ENCODE data around the gene COA6. TPM values are rescaled to one million over a fixed set of nuclear protein-coding genes. Genes with fewer than 3 reads are reported as not detected.
A peak's percentile ranks its signal among the peaks of the same experiment; 100 is the strongest.
"Not testable (repeated sequence)": the region's sequence is repeated elsewhere in the genome, so short reads cannot be mapped to it uniquely, and the experiment has no call there.

COA6 gene
- total and polyA plus RNA-seq, 2 donors (not counting 3 experiments of a cell fraction or from before 2014, with no cell fraction given) = 22.2 to 42.7 TPM

- ChIA-PET POLR2A (no interaction called here), CTCF (no interaction called here)
- Histone ChIP-seq H3K9me3 (replicated peaks; ENCODE audit: control insufficient read depth, insufficient read depth, low read length) (no peaks in the 10 kb centered on the region), H3K27ac (ENCODE audit: insufficient read depth, low read depth, low read length) (no peak overlapping the region), H3K79me2 (ENCODE audit: control insufficient read depth, insufficient read depth, low read length) (no peaks in the 10 kb centered on the region), H3K36me3 (ENCODE audit: control insufficient read depth in 2 of 2, extremely low read depth in 1 of 2, insufficient read depth in 2 of 2, low read length in 2 of 2) (no peaks in the 10 kb centered on the region), H2AFZ (ENCODE audit: low read depth, low read length) (no peak overlapping the region), H3K9me1 (replicated peaks; ENCODE audit: control insufficient read depth, extremely low read depth, insufficient read depth, low read length) (no peaks in the 10 kb centered on the region), H3K4me1 (ENCODE audit: control insufficient read depth, extremely low read depth, insufficient read depth, low read length) (no peaks in the 10 kb centered on the region), H4K20me1 (replicated peaks; ENCODE audit: control insufficient read depth, extremely low read depth, insufficient read depth, low read length) (no peaks in the 10 kb centered on the region), H3K9ac (replicated peaks; ENCODE audit: extremely low read depth, insufficient read depth, low read length) (no peak overlapping the region), H3K4me3 (replicated peaks in 1 of 3; ENCODE audit: insufficient read depth in 1 of 3, low read depth in 1 of 3, low read length in 3 of 3) (no peak overlapping the region), H3K4me2 (ENCODE audit: insufficient read depth, low read length) (no peak overlapping the region), H3K27me3 (ENCODE audit: control insufficient read depth in 2 of 2, insufficient read depth in 2 of 2, low read length in 2 of 2) (peaks cover 7 to 15% of the 10 kb centered on the region in 2 experiments)
- no peak for TF ChIP-seq POLR2A (IDR thresholded peaks at IDR 0.05; ENCODE audit: low read depth, low read length)
- no peak for TF ChIP-seq CTCF (IDR thresholded peaks at IDR 0.05; ENCODE audit: extremely low read depth in 1 of 2, insufficient read depth in 1 of 2, low read depth in 1 of 2, low read length in 2 of 2)
- no peak for TF ChIP-seq FOS (IDR thresholded peaks at IDR 0.05; ENCODE audit: borderline replicate concordance, insufficient read depth, low read length)
- no peak for TF ChIP-seq GATA2 (IDR thresholded peaks at IDR 0.05; ENCODE audit: insufficient read depth, insufficient read length, low read depth, low read length)
- no peak for TF ChIP-seq JUN (IDR thresholded peaks at IDR 0.05; ENCODE audit: borderline replicate concordance, insufficient read depth, insufficient read length, low read depth)
- TF ChIP-seq MAX (IDR thresholded peaks at IDR 0.05; ENCODE audit: insufficient read depth, insufficient read length) = no peak
- TF ChIP-seq EZH2 (IDR thresholded peaks at IDR 0.05; ENCODE audit: borderline replicate concordance, low read depth, low read length, severe bottlenecking) = no peak
- TF ChIP-seq POLR2AphosphoS5 (IDR thresholded peaks at IDR 0.05; ENCODE audit: insufficient read depth, low read depth, low read length) = no peak
- TF ChIP-seq MYC (IDR thresholded peaks at IDR 0.05; ENCODE audit: low read depth, low read length) = no peak
- intact Hi-C loops (cut with micrococcal nuclease) (no loop called here), dilution Hi-C loops (cut with MboI; ENCODE audit: extremely low pct_ligation_motif_present, low sequenced_read_pairs) (no loop called here)
- FAIRE-seq (no peak), DNase-seq (ENCODE audit: low read depth, low spot score) (no peak)
- BruUV-seq (replicated peaks) = no TSS peak
These were observed 17.3 kb upstream of the COA6 start for GRCh38 chr1:234355782-234356510.

GRCh38 chr1:234356615-234357269, 16.5 kb upstream of the COA6 start:
- H3K9me1 ChIP-seq (replicated peaks; ENCODE audit: control insufficient read depth, extremely low read depth, insufficient read depth, low read length); H3K27ac ChIP-seq (ENCODE audit: insufficient read depth, low read depth, low read length); H3K4me2 ChIP-seq (ENCODE audit: insufficient read depth, low read length); BruUV-seq (replicated peaks); DNase-seq (ENCODE audit: low read depth, low spot score); H3K4me3 ChIP-seq (replicated peaks in 1 of 3; ENCODE audit: insufficient read depth in 1 of 3, low read depth in 1 of 3, low read length in 3 of 3); H4K20me1 ChIP-seq (replicated peaks; ENCODE audit: control insufficient read depth, extremely low read depth, insufficient read depth, low read length); H3K36me3 ChIP-seq (ENCODE audit: control insufficient read depth in 2 of 2, extremely low read depth in 1 of 2, insufficient read depth in 2 of 2, low read length in 2 of 2); intact Hi-C loops (cut with micrococcal nuclease); POLR2A ChIA-PET; FAIRE-seq; dilution Hi-C loops (cut with MboI; ENCODE audit: extremely low pct_ligation_motif_present, low sequenced_read_pairs); H3K79me2 ChIP-seq (ENCODE audit: control insufficient read depth, insufficient read depth, low read length); H3K9ac ChIP-seq (replicated peaks; ENCODE audit: extremely low read depth, insufficient read depth, low read length); H3K4me1 ChIP-seq (ENCODE audit: control insufficient read depth, extremely low read depth, insufficient read depth, low read length); H3K9me3 ChIP-seq (replicated peaks; ENCODE audit: control insufficient read depth, insufficient read depth, low read length); CTCF ChIA-PET: not testable (repeated sequence)
- peak overlapping the region; percentile 44 for H2AFZ ChIP-seq (ENCODE audit: low read depth, low read length)
- H3K27me3 ChIP-seq (ENCODE audit: control insufficient read depth in 2 of 2, insufficient read depth in 2 of 2, low read length in 2 of 2) = peaks cover 7 to 15% of the 10 kb centered on the region in 2 experiments
